GM12864 (cell line): ENCODE data around the gene MMP25.
"Not testable (repeated sequence)": the region's sequence is repeated elsewhere in the genome, so short reads cannot be mapped to it uniquely, and the experiment has no call there.

ENCODE experiments used
- DNase-seq: peaks from one replicate; pipeline ENCODE4 v3.0.0-alpha.2; 2011; ENCODE audit warnings: low read depth
- H3K4me3 ChIP-seq: 2 replicates; pipeline ENCODE4 v1.5.1; 2011; ENCODE audit warnings: mild to moderate bottlenecking, low read depth, low read length, control low read depth
- CTCF ChIP-seq: IDR thresholded peaks from 2 replicates; pipeline ENCODE4 v1.5.1; 2011; ENCODE audit warnings: low read depth, mild to moderate bottlenecking, moderate library complexity, low read length, control low read depth, inconsistent platforms; ENCODE audit errors: missing control alignments

The MMP25 gene

DNA sequence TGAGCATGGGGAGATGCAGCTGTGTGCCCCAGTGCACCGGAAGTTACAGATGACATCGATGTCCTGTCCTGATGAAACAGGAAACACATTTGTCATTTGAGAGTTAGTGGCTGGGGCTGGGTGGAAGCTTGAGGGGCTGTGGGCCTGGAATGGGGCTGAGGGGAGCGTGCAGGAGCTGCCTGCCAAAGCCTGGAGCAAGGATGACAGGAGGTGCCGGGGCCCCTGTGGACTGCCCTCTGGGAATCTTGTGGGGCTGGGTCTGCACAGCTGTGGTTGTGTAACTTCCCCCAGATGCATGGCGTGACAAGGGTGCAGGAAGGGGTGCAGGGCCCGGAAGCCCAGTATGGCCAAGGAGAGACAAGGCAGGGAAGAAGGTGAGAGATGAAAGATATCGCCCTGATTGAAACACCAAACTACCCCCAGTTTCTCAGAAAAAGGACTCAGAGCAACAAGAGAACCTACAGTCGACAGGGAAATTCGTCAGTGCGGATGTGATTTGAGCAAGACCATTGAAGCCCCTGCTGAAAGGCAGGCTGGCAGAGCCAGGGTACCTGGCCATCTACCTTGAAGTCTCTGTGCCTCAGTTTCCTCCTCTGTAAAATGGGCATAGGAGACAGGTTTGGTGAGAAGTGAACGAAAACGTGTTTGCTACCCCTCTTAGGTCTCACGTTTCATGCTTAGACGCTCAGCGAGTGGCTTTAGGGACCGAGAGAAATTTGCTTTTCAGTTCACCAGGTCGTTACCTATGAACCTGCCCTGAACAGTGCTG is 8.8 kb downstream of the MMP25 start:
- DNase-seq = no peak
- no peak for TF ChIP-seq CTCF

GRCh38 chr16:3055734-3056115 is 9.4 kb downstream of the MMP25 start:
- not testable (repeated sequence) for DNase-seq, H3K4me3 ChIP-seq

More for the DNA sequence above, 8.8 kb downstream of the MMP25 start:
- no peak overlapping the region for H3K4me3 ChIP-seq

DNA sequence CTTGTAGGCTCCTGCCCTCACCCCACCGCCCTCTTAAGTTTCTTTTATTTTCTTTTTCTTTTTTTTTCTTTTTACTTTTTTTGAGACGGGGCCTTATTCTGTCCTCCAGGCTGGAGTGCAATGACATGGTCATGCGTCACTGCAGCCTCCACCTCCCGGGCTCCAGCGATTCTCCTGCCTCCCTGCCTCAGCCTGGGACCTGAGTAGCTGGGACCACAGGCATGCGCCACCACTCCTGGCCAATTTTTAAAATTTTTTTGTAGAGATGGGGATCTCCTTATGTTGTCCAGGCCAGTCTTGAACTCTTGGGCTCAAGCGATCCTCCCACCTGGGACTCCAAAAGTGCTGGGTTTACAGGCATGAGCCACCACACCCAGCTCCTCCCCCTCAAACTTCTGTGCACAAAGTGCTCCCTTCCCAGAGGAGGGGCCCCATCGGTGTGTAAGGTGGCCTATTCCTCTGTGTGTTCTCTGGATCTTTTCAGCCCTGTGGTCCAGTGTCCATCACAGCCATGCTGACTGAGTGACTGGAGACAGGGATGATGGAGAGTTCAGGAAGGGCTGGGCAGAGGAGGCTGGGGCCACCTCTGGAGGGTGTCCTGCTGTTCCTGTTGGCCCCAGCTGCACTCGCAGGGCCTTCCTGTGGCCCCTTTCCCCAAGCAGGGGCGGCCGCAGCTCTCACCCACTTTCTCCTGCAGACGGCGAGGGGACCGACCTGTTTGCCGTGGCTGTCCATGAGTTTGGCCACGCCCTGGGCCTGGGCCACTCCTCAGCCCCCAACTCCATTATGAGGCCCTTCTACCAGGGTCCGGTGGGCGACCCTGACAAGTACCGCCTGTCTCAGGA is 10.2 kb downstream of the MMP25 start:
- no peak for DNase-seq

DNA sequence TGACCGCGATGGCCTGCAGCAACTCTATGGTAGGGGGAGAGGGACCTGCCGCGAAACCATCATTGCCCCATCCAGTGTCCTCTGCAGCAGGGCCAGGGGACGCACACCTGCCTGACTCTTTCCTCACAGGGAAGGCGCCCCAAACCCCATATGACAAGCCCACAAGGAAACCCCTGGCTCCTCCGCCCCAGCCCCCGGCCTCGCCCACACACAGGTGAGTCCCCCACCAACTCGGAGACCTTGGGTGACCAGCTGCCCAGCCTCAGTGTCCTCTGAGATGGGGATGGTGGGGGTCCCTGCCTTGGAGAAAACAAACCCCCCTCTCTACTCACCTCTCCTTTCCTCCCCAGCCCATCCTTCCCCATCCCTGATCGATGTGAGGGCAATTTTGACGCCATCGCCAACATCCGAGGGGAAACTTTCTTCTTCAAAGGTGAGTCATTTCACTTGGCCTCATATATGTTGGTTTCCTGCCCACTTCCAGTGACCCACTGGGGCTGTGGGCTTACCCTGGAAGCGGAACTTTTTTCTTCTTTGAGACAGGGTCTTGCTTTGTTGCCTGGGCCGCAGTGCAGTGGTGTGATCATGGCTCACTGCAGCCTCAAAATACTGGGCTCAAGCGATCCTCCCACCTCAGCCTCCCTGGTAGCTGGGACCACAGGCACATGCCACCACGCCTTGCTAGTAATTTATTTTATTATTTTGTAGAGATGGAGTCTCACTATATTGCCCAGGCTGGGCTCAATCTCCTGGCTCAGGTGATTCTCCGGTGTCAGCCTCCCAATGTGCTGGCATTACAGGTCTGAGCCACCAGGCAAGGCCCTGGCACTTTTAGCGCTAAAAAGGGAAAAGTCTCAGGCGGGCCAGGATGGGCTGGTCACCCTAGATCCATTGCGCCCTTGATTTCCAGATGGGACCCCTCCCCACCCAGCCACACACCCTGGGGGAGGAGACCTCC is 11.1 kb downstream of the MMP25 start:
- TF ChIP-seq CTCF = no peak
- no peak for DNase-seq
- peak overlapping the region; percentile 87; the same call in 1 of the 2 replicates for H3K4me3 ChIP-seq

More for the DNA sequence above, 10.2 kb downstream of the MMP25 start:
- TF ChIP-seq CTCF = no peak
- no peak overlapping the region for H3K4me3 ChIP-seq

DNA sequence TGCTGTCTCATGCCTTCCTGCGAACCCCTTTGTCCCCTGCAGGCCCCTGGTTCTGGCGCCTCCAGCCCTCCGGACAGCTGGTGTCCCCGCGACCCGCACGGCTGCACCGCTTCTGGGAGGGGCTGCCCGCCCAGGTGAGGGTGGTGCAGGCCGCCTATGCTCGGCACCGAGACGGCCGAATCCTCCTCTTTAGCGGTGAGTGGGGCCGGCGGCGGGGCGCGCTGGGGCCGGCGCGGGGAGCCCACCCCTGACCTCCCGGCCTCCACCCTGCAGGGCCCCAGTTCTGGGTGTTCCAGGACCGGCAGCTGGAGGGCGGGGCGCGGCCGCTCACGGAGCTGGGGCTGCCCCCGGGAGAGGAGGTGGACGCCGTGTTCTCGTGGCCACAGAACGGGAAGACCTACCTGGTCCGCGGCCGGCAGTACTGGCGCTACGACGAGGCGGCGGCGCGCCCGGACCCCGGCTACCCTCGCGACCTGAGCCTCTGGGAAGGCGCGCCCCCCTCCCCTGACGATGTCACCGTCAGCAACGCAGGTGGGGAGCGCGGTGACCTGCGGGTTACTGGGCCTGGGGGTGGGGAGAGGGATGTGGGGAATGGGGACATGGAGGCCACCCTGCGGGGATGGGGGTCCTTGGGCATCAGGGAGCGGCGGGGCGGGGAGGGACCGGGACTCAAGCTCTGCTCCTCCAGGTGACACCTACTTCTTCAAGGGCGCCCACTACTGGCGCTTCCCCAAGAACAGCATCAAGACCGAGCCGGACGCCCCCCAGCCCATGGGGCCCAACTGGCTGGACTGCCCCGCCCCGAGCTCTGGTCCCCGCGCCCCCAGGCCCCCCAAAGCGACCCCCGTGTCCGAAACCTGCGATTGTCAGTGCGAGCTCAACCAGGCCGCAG is 12.0 kb downstream of the MMP25 start:
- no peak for DNase-seq

More for the DNA sequence above, 12.0 kb downstream of the MMP25 start:
- H3K4me3 ChIP-seq = peak overlapping the region; percentile 87
- peak; percentile 56 for TF ChIP-seq CTCF
